ENCODE measurements around the gene SHOC2. TPM values are rescaled to one million over a fixed set of nuclear protein-coding genes. Genes with fewer than 3 reads are reported as not detected.

SHOC2 gene
- total RNA-seq, 3 donors from 2014 or later = 68.5 to 90.7 (median 72.3) TPM

DNA sequence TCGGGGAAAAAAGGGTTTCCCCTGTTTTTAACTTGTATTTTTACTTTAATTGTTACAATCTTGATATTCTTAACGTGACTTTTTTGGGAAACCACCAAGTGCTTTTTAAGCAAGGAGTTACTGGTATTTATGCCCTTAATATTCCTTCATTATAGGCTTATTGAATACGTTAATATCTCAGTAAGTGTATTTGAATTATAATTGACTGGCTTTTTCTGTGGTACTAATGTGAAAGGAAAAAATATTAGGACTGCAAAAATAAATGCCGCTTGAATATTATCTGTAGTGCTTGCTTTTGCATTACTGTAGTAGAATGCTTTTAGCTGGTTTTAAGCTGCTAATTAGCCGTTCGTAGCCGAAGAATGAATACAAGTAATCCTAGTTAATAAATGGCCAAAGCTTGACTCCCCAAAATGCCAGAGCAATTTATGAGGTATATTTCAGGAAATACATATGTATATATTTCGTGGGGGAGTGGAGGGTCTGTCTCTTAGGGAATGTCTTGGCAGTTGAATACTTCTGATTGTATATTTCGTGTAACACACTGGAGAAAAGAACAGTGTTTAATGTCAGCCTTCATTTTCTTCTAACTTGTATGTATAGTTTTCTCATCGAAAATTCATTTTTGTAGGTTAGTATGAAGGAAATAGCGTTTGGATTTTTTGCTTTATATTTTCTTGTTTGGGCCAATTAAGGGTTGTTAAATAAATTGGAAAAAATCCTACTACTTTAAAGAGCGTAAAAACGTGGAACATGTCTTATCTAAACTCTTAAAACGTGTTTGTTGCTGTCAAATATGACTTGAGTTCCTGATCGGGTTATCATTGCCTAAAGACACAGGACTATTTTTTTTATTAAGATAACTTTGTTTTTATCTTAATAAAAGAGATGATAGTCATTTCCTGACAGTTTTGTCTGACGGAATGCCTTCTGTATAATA is 46.1 kb upstream of the SHOC2 start:
- no peak for TF ChIP-seq CTCF (IDR thresholded peaks at IDR 0.05)
- DNase-seq (no peak), ATAC-seq (no peak)
- Histone ChIP-seq H3K4me3 (peak overlapping the region; percentile 90), H3K9me3 (no peaks in the 10 kb centered on the region), H3K36me3 (ENCODE audit: low read depth) (no peaks in the 10 kb centered on the region), H3K4me1 (ENCODE audit: low read depth) (peaks cover 40% of the 10 kb centered on the region)
- intact Hi-C loops (cut with DNase I, micrococcal nuclease) = loop anchor here (10.0 kb wide), 2 partner anchors 48 to 68 kb away; no protein-coding TSS in a partner anchor

GRCh38 chr10:110873951-110874350 is 45.5 kb upstream of the SHOC2 start:
- Histone ChIP-seq H3K9me3 (no peaks in the 10 kb centered on the region), H3K4me3 (peak overlapping the region; percentile 5), H3K4me1 (ENCODE audit: low read depth) (peaks cover 39% of the 10 kb centered on the region), H3K36me3 (ENCODE audit: low read depth) (no peaks in the 10 kb centered on the region)
- ATAC-seq = no peak
- intact Hi-C loops (cut with DNase I, micrococcal nuclease) = loop anchor here (10.0 kb wide), 2 partner anchors 49 to 69 kb away; no protein-coding TSS in a partner anchor
- TF ChIP-seq CTCF (IDR thresholded peaks at IDR 0.05) = no peak
- DNase-seq = no peak

DNA sequence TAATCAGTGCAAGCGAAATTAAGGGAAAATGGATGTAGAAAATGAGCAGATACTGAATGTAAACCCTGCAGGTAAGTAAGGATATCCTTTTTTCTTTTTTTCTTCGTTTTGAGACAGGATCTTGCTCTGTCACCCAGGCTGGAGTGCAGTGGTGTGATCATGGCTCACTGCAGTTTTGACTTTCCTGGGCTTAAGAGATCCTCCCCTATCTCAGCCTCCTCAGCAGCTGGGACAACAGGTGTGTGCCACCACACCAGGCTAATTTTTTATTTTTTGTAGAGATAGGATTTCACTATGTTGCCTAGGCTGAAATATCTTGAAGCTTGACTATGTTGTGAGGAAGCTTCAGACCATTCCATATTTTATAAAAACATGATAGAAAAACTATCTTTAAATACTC is 43.4 kb upstream of the SHOC2 start:
- no peak for TF ChIP-seq CTCF (IDR thresholded peaks at IDR 0.05)
- H3K9me3 ChIP-seq = no peaks in the 10 kb centered on the region
- H3K36me3 ChIP-seq (ENCODE audit: low read depth) = no peaks in the 10 kb centered on the region
- H3K4me1 ChIP-seq (ENCODE audit: low read depth) = peaks cover 39% of the 10 kb centered on the region
- ATAC-seq = no peak
- DNase-seq = no peak
- H3K4me3 ChIP-seq = no peak overlapping the region
- intact Hi-C loops (cut with DNase I, micrococcal nuclease) = loop anchor here (10.0 kb wide), 2 partner anchors 51 to 71 kb away; no protein-coding TSS in a partner anchor

DNA sequence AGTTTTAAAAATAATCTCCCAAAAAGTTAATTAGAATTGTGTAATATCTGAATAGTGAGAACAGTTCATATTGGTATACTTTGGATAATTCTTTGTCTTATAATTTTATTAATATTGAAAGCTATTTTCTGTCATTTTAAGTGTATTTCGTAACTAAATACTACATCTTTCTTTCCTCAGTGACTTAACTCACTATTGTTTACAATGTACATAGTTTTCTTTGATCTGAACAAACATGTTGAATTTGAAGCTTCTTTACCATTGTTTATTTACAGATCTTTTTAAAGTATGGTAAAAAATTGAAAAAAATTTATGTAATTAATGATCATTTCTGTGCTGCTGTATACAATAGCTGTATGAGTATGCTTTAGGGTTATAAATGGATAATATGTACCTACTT is 42.6 kb upstream of the SHOC2 start:
- ATAC-seq (no peak), DNase-seq (no peak)
- intact Hi-C loops (cut with DNase I, micrococcal nuclease) = loop anchor here (10.0 kb wide), 2 partner anchors 52 to 72 kb away; no protein-coding TSS in a partner anchor
- H3K4me3 ChIP-seq = no peak overlapping the region
- no peaks in the 10 kb centered on the region for H3K9me3 ChIP-seq
- no peak for TF ChIP-seq CTCF (IDR thresholded peaks at IDR 0.05)
- H3K4me1 ChIP-seq (ENCODE audit: low read depth) = peaks cover 43% of the 10 kb centered on the region
- H3K36me3 ChIP-seq (ENCODE audit: low read depth) = peaks cover 5% of the 10 kb centered on the region

DNA sequence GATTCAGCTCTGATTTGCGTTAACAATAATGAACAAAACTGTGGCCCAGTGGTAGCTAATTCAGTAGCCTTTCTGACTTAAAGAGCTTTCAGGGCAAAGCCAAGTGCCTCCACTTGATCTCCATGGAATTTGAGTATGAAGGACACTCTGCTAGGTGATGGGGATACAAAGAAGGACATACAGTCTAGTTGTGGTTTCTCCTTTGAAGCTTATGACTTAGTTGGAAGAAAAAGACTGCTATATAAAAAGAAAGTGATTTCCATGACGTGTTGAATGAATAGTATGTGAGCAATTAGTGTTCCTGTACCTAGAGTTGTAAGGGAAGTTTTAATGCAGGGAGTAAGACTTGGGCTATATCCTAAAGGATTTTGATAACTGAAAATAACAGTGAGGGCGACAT is 39.4 kb upstream of the SHOC2 start:
- no peaks in the 10 kb centered on the region for H3K9me3 ChIP-seq
- peaks cover 5% of the 10 kb centered on the region for H3K36me3 ChIP-seq (ENCODE audit: low read depth)
- intact Hi-C loops (cut with DNase I, micrococcal nuclease) = no loop called here
- peaks cover 40% of the 10 kb centered on the region for H3K4me1 ChIP-seq (ENCODE audit: low read depth)
- ATAC-seq (no peak), DNase-seq (no peak)
- TF ChIP-seq CTCF (IDR thresholded peaks at IDR 0.05) = no peak
- H3K4me3 ChIP-seq = no peak overlapping the region
